Right lobe of liver (tissue), 6 donors: Measurements from ENCODE around the gene IGF2BP1. TPM values are rescaled to one million over a fixed set of nuclear protein-coding genes. Genes with fewer than 3 reads are reported as not detected.

Experiments used
- ATAC-seq, 4 donors: fragments of 200-7000 bp; cut with Tn5 transposase; one replicate each; pipeline ENCODE4 v1.9.1; 2020; ENCODE audit warnings: mild to moderate bottlenecking in 4 of 4, moderate library complexity in 4 of 4
- DNase-seq, 3 donors: peaks; one replicate each; pipeline ENCODE4 v3.0.0-alpha.2; 2020
- H3K27ac ChIP-seq, 3 donors: fragments of 200-600 bp; one replicate each; pipeline ENCODE4 v1.8.0; 2022
- H3K27me3 ChIP-seq, 2 donors: fragments of 200-600 bp; one replicate each; pipeline ENCODE4 v1.8.0; 2022
- H3K36me3 ChIP-seq, 4 donors: fragments of 200-600 bp; sonication (generic) in 1 of 4; one replicate each; pipeline versions ENCODE4 v1.5.1 to v1.8.0; 2017 to 2022; ENCODE audit warnings: control low read depth in 1 of 4
- H3K4me1 ChIP-seq, 4 donors: fragments of 200-600 bp; sonication (generic) in 1 of 4; one replicate each; pipeline versions ENCODE4 v1.5.1 to v1.8.0; 2017 to 2022; ENCODE audit warnings: control low read depth in 1 of 4
- H3K4me3 ChIP-seq, 3 donors: fragments of 200-600 bp; one replicate each; pipeline ENCODE4 v1.8.0; 2022
- H3K9me3 ChIP-seq, 4 donors: fragments of 200-600 bp; sonication (generic) in 1 of 4; one replicate each; pipeline versions ENCODE4 v1.5.1 to v1.8.0; 2017 to 2022; ENCODE audit warnings: control low read depth in 1 of 4
- POLR2A ChIP-seq: fragments of 450-650 bp; IDR thresholded peaks from one replicate; pipeline ENCODE4 v1.6.1; 2017; ENCODE audit warnings: antibody characterized with exemption, mild to moderate bottlenecking
- WGBS: methylation state at CpG from one replicate; pipeline ENCODE4 v1.1.6; 2018; ENCODE audit warnings: low coverage, low lambda C conversion rate; ENCODE audit not compliant: insufficient coverage; ENCODE audit errors: missing lambda C conversion rate; 5-methylcytosine and 5-hydroxymethylcytosine counted together
- intact Hi-C, 2 donors: fragments of 100-400 bp; cut with DNase I; formaldehyde crosslinking; loops; one replicate each; pipeline versions ENCODE4 v1.11.2 to v1.14.1; 2022
- total RNA-seq, 6 experiments: library from RNA; depleted of rRNA in 2 of 6; stranded (reverse); fragments of >200 nt in 2 of 6; fragmentation: NEBNext Ultra II Directional in 3 of 6; extraction: Animal tissue kit (Norgen Biotek cat#: 25700) in 3 of 6; gene quantifications; one replicate each; pipeline versions ENCODE4 v1.1.0 to v1.2.4, GENCODE V29; 2016 to 2023
- TF ChIP-seq, protein P1 (sequence below), 4 donors: fragments of 200-600 bp in 3 of 4; fragments of 450-650 bp in 1 of 4; IDR thresholded peaks; one replicate each; pipeline versions ENCODE4 v1.5.1 to v1.8.0; 2016 to 2022; ENCODE audit warnings: antibody characterized with exemption in 4 of 4, mild to moderate bottlenecking in 2 of 4
- donor health status: DM: no; HTN: yes; CAD: no.
- donor health status: DM: no; HTN: no; CAD: no.
- donor health status: DM: no; HTN: no; CAD: no.
- donor health status: DM: no; HTN: yes; CAD: no.
- donor health status: DM: no; HTN: yes; CAD: no.

IGF2BP1 gene
- total RNA-seq, 6 experiments from 2014 or later: 0.56 TPM; not detected in 5

DNA sequence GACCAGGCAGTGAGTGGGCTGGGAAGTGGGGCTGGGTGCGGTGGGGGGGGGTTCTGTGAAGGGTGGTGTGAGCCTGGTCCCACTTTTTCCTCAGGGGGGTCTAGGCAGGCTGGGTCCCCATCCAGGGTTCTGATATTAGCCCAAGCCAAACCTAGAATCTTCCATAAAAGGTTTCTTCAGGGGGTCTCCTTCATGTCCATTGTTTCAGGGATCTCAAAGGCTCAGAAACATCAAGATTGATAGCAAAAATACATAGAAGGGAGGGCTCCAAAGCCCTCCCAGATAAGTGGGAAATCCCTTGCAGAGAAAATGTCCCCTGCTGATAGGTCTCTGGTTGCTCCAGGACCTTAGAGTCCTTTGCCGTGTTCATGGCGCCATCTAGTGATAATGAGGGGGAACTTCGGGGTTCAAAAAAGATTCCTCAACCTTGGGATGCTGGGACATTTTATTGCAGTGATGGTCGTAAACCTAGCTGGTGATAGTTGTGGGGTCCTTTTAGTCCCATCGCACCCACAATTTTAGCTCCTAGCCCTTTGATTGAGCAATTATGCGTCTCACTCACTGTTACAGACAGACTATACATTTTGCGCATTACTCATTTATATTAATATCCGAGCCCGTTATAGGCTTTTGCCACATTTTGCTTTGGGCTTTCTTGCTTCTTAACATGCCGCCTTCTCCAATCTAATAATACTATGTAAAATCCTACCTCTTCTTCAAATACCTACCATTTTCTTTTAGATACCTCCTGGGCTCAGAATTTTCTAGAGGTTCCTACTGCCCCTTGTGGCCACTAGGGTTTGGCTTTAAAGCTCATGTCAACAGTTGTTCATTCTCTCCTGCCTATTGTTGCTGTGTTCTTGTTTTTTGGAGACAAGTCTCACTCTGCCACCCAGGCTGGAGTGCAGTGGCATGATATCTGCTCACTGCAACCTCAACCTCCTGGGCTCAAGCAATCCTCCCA, 35.1 kb downstream of the IGF2BP1 start:
- Histone ChIP-seq H3K27me3 (no peaks in the 10 kb centered on the region), H3K27ac (no peak overlapping the region), H3K36me3 (no peaks in the 10 kb centered on the region), H3K4me1 (no peaks in the 10 kb centered on the region), H3K9me3 (no peaks in the 10 kb centered on the region), H3K4me3 (no peak overlapping the region)
- intact Hi-C loops: loop anchor here in 1 of 2 donors (10.0 kb wide), 1 partner anchor 147 kb away; no protein-coding TSS in a partner anchor
- WGBS: 45% methylated on average over 8 of the region's 11 CpGs
- DNase-seq (no peak), ATAC-seq (peak; percentile 82 to 94 (median 90))
- TF ChIP-seq POLR2A: no peak
- TF ChIP-seq, protein P1, sequence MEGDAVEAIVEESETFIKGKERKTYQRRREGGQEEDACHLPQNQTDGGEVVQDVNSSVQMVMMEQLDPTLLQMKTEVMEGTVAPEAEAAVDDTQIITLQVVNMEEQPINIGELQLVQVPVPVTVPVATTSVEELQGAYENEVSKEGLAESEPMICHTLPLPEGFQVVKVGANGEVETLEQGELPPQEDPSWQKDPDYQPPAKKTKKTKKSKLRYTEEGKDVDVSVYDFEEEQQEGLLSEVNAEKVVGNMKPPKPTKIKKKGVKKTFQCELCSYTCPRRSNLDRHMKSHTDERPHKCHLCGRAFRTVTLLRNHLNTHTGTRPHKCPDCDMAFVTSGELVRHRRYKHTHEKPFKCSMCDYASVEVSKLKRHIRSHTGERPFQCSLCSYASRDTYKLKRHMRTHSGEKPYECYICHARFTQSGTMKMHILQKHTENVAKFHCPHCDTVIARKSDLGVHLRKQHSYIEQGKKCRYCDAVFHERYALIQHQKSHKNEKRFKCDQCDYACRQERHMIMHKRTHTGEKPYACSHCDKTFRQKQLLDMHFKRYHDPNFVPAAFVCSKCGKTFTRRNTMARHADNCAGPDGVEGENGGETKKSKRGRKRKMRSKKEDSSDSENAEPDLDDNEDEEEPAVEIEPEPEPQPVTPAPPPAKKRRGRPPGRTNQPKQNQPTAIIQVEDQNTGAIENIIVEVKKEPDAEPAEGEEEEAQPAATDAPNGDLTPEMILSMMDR (IDR thresholded peaks at IDR 0.05): peak; percentile 64 to 68 (median 66)

DNA sequence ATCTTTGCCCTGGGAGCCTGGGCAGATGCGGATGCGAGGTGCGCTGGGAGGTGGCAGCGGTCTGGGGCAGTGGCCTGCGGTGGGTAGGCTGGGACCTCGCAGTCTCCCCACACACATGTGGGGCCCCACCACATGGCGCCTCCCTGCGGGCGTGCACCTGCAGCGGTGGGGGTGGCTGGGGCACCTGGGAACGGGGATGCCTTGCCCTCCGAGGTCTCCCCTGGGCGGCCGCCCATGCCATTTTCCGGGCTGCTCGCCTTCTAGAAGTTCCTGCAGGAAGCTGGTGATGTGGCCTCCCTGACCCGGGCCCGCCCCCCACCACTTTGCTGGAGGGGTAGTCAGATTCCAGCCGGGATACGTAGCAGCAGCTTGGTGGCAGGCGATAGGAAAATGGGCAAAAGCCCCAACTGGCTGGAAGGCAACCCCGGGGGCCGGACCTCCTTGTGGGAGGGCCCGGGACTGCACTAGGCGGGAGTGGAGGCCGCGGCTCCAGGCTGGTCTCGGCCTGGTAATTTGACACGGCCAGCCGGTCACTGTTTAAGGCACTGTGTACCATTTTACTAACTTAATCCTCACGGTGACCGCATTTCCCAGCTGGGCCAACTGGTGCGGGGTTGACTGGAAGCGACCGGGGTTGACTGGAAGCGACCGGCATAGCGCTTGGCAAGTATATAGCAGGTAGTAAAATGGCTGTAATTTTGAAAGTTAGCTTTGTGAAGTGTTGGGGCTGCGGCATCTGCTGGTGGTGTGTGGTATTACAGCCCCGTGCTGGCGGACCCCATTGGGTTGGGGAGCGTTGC, 38.5 kb downstream of the IGF2BP1 start:
- no peaks in the 10 kb centered on the region for H3K27me3 ChIP-seq
- no peaks in the 10 kb centered on the region for H3K9me3 ChIP-seq
- H3K4me3 ChIP-seq: no peak overlapping the region
- H3K27ac ChIP-seq: no peak overlapping the region
- 53% methylated on average over 3 of the region's 42 CpGs for WGBS
- H3K4me1 ChIP-seq: no peaks in the 10 kb centered on the region
- ATAC-seq: peak in 3 of 4 donors; percentile 39 to 51 (median 45)
- H3K36me3 ChIP-seq: no peaks in the 10 kb centered on the region
- TF ChIP-seq, protein P1 (IDR thresholded peaks at IDR 0.05): peak; percentile 36 to 43 (median 42)
- no peak for TF ChIP-seq POLR2A
- intact Hi-C loops: loop anchor here in 1 of 2 donors (10.0 kb wide), 1 partner anchor 151 kb away; no protein-coding TSS in a partner anchor
- peak in 2 of 3 donors; percentile 27 to 42 for DNase-seq

DNA sequence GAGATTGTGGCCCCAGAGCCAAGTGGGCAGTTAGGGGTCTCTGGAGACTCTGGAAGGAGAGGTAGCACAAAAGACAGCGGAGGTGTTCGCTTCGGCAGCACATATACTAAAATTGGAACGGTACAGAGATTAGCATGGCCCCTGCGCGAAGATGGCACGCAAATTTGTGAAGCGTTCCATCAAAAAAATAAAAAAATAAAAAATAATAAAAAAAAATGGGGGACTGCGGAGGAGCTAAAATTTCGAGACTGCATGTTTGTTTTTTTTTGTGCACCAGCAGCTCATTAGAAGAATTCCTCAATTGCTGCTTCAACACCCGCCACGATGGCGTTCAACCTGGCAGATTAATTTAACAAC, 39.1 kb downstream of the IGF2BP1 start:
- H3K36me3 ChIP-seq: no peaks in the 10 kb centered on the region
- intact Hi-C loops: loop anchor here in 1 of 2 donors (10.0 kb wide), 1 partner anchor 151 kb away; no protein-coding TSS in a partner anchor
- DNase-seq (no peak), ATAC-seq (no peak)
- H3K27me3 ChIP-seq: no peaks in the 10 kb centered on the region
- 92% methylated on average over 9 of the region's 13 CpGs for WGBS
- no peak overlapping the region for H3K27ac ChIP-seq
- no peaks in the 10 kb centered on the region for H3K4me1 ChIP-seq
- TF ChIP-seq POLR2A: no peak
- TF ChIP-seq, protein P1 (IDR thresholded peaks at IDR 0.05): no peak
- H3K4me3 ChIP-seq: no peak overlapping the region
- no peaks in the 10 kb centered on the region for H3K9me3 ChIP-seq

DNA sequence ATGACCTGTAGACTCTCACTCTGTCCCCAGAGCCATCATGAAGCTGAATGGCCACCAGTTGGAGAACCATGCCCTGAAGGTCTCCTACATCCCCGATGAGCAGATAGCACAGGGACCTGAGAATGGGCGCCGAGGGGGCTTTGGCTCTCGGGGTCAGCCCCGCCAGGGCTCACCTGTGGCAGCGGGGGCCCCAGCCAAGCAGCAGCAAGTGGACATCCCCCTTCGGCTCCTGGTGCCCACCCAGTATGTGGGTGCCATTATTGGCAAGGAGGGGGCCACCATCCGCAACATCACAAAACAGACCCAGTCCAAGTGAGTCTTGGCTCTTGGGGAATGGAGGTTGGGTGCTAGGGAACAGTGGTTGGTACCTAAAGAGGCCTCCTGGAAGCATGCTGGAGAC, 41.0 kb downstream of the IGF2BP1 start:
- Histone ChIP-seq H3K27ac (no peak overlapping the region), H3K4me3 (no peak overlapping the region), H3K9me3 (no peaks in the 10 kb centered on the region), H3K27me3 (no peaks in the 10 kb centered on the region), H3K4me1 (no peaks in the 10 kb centered on the region), H3K36me3 (no peaks in the 10 kb centered on the region)
- no CpG with 5 or more reads among the region's 8 CpGs for WGBS
- TF ChIP-seq, protein P1 (IDR thresholded peaks at IDR 0.05): no peak
- no peak for TF ChIP-seq POLR2A
- ATAC-seq (no peak), DNase-seq (no peak)
- intact Hi-C loops: loop anchor here in 1 of 2 donors (10.0 kb wide), 1 partner anchor 153 kb away; no protein-coding TSS in a partner anchor
